Activated naive CD8-positive, alpha-beta T cell treated with anti-CD3 and anti-CD28 coated beads, Interleukin-2, amount 10 ng/mL, durations not matched to agents 7 days and 5 days (primary cell): ENCODE measurements around the gene NPBWR2. TPM values are rescaled to one million over a fixed set of nuclear protein-coding genes. Genes with fewer than 3 reads are reported as not detected.

Experiments used
- ATAC-seq: fragments of 150-1000 bp; cut with Tn5 transposase; one replicate; pipeline ENCODE4 v1.10.0; 2021; ENCODE audit warnings: low read depth, moderate library complexity
- POLR2A ChIA-PET: fragments of 350-600 bp; sonication (Branson Sonifier 250); formaldehyde crosslinking; loops from one replicate; lab custom pipeline; 2021; ENCODE audit warnings: antibody characterized with exemption; lab: Charles Lee
- DNase-seq: peaks from one replicate; pipeline ENCODE4 v3.0.0; 2021
- H3K27ac Mint-ChIP-seq: one replicate; pipeline ENCODE4 v1.8.0; 2022; ENCODE audit warnings: mild to moderate bottlenecking, mixed read lengths
- H3K27me3 Mint-ChIP-seq: one replicate; pipeline ENCODE4 v1.8.0; 2022; ENCODE audit warnings: mild to moderate bottlenecking, moderate library complexity, mixed read lengths
- H3K36me3 Mint-ChIP-seq: one replicate; pipeline ENCODE4 v1.8.0; 2021; ENCODE audit warnings: mild to moderate bottlenecking, mixed read lengths
- H3K4me1 Mint-ChIP-seq: one replicate; pipeline ENCODE4 v1.8.0; 2021; ENCODE audit warnings: mixed read lengths
- H3K4me3 Mint-ChIP-seq: one replicate; pipeline ENCODE4 v1.8.0; 2022; ENCODE audit warnings: mild to moderate bottlenecking, moderate library complexity, mixed read lengths
- H3K9me3 Mint-ChIP-seq: one replicate; pipeline ENCODE4 v1.8.0; 2021; ENCODE audit warnings: mixed read lengths
- total RNA-seq, 2 experiments: library from RNA; stranded (reverse); gene quantifications; one replicate each; pipeline ENCODE4 v1.2.3, GENCODE V29; 2021

The NPBWR2 gene
- total RNA-seq, 2 experiments from 2014 or later, result not detected

- no peak for DNase-seq
- Mint-ChIP-seq H3K27me3 (peaks cover 2% of the 10 kb centered on the region), H3K36me3 (no peaks in the 10 kb centered on the region), H3K4me3 (no peak overlapping the region), H3K4me1 (no peaks in the 10 kb centered on the region), H3K9me3 (no peaks in the 10 kb centered on the region), H3K27ac (no peak overlapping the region)
- ATAC-seq, result no peak
- POLR2A ChIA-PET, result no interaction called here
Measured at GRCh38 chr20:64108731-64109681, 1.6 kb upstream of the NPBWR2 start.

DNA sequence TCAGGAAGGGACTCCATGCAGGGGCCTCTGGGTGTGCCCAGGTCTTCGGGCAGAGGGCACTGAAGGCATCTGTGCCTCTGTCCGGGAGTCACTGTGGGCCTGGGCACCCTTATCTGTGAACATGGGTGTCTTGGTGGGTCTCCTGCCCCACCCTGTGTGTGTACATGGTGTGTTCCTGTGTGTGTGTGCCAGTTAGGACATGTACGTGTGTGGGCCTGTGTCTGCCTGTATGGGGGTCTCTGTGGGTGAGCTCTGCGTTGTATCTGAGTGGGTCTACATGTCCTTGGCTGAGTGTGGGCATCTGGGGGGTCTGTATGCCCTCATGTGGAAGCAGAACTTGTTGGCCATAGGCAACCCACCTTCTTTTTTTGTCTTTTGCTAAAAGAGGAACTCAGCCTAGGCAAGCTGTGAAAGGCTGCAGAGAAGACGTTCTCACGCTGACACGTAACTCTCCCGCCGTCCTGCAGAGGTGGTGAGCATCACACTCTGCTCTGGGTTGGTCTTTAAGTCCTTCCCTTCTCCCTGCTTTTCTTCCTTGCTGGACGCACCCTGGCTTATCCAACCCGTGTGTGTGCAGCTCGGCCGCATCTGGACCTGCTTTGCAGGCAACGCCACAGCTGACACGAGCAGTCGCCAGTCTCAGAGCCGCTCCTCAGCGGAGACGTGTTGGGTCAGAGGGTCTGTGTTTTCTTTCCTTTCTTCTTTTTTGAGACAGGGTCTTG, 532 bp upstream of the NPBWR2 start:
- no peak overlapping the region for H3K27ac Mint-ChIP-seq
- no peaks in the 10 kb centered on the region for H3K9me3 Mint-ChIP-seq
- no peaks in the 10 kb centered on the region for H3K36me3 Mint-ChIP-seq
- peaks cover 11% of the 10 kb centered on the region for H3K27me3 Mint-ChIP-seq
- H3K4me3 Mint-ChIP-seq, result no peak overlapping the region
- POLR2A ChIA-PET, result no interaction called here
- DNase-seq (no peak), ATAC-seq (peak; percentile 13)
- H3K4me1 Mint-ChIP-seq, result no peaks in the 10 kb centered on the region

- POLR2A ChIA-PET, result no interaction called here
- no peak for ATAC-seq
- H3K36me3 Mint-ChIP-seq, result no peaks in the 10 kb centered on the region
- H3K9me3 Mint-ChIP-seq, result no peaks in the 10 kb centered on the region
- H3K27me3 Mint-ChIP-seq, result peaks cover 16% of the 10 kb centered on the region
- no peak for DNase-seq
- H3K27ac Mint-ChIP-seq, result peak overlapping the region; percentile 36
- peaks cover 2% of the 10 kb centered on the region for H3K4me1 Mint-ChIP-seq
- no peak overlapping the region for H3K4me3 Mint-ChIP-seq
Measured at GRCh38 chr20:64106435-64106961, 867 bp downstream of the NPBWR2 start.

DNA sequence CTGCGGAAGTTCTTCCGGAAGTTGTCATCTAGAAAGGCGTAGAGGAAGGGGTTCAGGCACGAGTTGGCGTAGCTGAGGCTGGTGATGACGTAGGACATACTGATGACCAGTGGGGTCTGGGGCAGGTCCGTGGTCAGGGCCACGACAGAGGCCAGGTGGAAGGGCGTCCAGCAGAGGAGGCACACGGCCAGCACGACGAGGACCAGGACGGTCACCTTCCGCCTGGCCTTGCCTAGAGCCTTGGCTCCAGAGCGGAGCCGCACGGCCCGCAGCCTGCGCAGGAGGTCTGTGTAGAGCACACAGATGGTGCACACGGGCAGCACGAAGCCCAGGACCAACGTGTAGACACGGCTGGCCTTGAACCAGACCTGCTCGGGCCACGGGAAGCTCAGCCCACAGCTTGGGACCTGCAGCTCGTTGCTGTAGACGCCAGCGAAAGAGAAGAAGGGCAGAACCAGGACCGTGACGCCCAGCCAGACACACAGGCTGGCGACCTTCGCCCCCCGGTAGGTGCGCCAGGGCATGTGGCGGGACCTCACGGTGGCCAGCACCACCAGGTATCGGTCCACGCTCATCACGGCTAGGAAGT, 1.4 kb downstream of the NPBWR2 start:
- no peak for ATAC-seq
- H3K27me3 Mint-ChIP-seq, result peaks cover 21% of the 10 kb centered on the region
- POLR2A ChIA-PET, result no interaction called here
- no peak for DNase-seq
- H3K4me1 Mint-ChIP-seq, result peaks cover 2% of the 10 kb centered on the region
- no peak overlapping the region for H3K27ac Mint-ChIP-seq
- no peaks in the 10 kb centered on the region for H3K36me3 Mint-ChIP-seq
- H3K4me3 Mint-ChIP-seq, result no peak overlapping the region
- H3K9me3 Mint-ChIP-seq, result no peaks in the 10 kb centered on the region

DNA sequence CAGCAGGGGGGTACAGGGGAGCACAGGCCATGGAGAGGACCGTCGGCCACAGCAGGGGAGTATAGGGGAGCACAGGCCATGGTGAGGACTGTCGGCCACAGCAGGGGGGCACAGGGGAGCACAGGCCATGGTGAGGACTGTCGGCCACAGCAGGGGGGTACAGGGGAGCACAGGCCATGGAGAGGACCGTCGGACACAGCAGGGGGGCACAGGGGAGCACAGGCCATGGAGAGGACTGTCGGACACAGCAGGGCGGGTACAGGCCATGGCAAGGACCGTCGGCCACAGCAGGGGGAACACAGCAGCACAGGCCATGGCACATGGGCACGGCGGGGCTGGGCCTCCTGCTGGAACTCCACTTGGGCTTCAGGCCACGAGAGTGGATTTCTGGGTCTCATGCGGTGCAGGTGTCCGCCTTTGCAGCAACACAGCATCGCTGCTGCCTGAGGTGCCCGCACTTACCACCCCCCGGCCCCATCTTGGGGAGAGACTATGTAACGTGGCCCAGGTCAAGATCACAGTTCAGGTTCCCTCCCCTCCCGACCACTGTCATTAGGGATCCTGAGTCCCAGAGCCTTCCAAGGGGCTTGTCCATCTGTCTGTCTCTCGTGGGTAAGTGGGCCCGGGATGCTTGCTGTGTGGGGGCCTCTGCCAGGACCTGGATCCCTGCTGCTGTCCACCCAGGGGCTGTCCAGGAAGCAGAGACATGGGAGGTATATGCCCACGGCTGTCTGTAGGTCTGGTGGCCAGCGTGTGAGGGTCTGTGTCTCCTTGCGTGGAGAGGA, 2.5 kb downstream of the NPBWR2 start:
- no peaks in the 10 kb centered on the region for H3K36me3 Mint-ChIP-seq
- H3K27ac Mint-ChIP-seq, result no peak overlapping the region
- no peak overlapping the region for H3K4me3 Mint-ChIP-seq
- H3K9me3 Mint-ChIP-seq, result no peaks in the 10 kb centered on the region
- ATAC-seq (no peak), DNase-seq (no peak)
- H3K4me1 Mint-ChIP-seq, result peaks cover 4% of the 10 kb centered on the region
- POLR2A ChIA-PET, result interaction anchor here (0.8 kb wide), 1 partner anchor 25 kb away, joined by 3 read pairs; no protein-coding TSS in a partner anchor
- peaks cover 23% of the 10 kb centered on the region for H3K27me3 Mint-ChIP-seq

GRCh38 chr20:64103871-64104666, 3.3 kb downstream of the NPBWR2 start:
- Mint-ChIP-seq H3K4me3 (no peak overlapping the region), H3K27me3 (peaks cover 23% of the 10 kb centered on the region), H3K9me3 (no peaks in the 10 kb centered on the region), H3K36me3 (no peaks in the 10 kb centered on the region), H3K4me1 (peaks cover 6% of the 10 kb centered on the region), H3K27ac (peak overlapping the region; percentile 27)
- POLR2A ChIA-PET, result interaction anchor here (0.8 kb wide), 1 partner anchor 24 kb away, joined by 3 read pairs; no protein-coding TSS in a partner anchor
- no peak for ATAC-seq
- no peak for DNase-seq

- no peaks in the 10 kb centered on the region for H3K36me3 Mint-ChIP-seq
Measured at GRCh38 chr20:64102647-64103354, 4.6 kb downstream of the NPBWR2 start.

GRCh38 chr20:64101731-64102621, 5.4 kb downstream of the NPBWR2 start:
- no peaks in the 10 kb centered on the region for H3K36me3 Mint-ChIP-seq
- ATAC-seq (peak; percentile 65), DNase-seq (peak; percentile 87)
- peaks cover 21% of the 10 kb centered on the region for H3K27me3 Mint-ChIP-seq
- no peak overlapping the region for H3K27ac Mint-ChIP-seq
- POLR2A ChIA-PET, result no interaction called here
- no peak overlapping the region for H3K4me3 Mint-ChIP-seq
- H3K4me1 Mint-ChIP-seq, result peaks cover 6% of the 10 kb centered on the region
- no peaks in the 10 kb centered on the region for H3K9me3 Mint-ChIP-seq

More at GRCh38 chr20:64102647-64103354, 4.6 kb downstream of the NPBWR2 start:
- peak overlapping the region; percentile 68 for H3K4me3 Mint-ChIP-seq
- H3K27ac Mint-ChIP-seq, result no peak overlapping the region
- ATAC-seq, result no peak
- peak; percentile 40 for DNase-seq
- peaks cover 6% of the 10 kb centered on the region for H3K4me1 Mint-ChIP-seq
- peaks cover 21% of the 10 kb centered on the region for H3K27me3 Mint-ChIP-seq
- POLR2A ChIA-PET, result no interaction called here
- no peaks in the 10 kb centered on the region for H3K9me3 Mint-ChIP-seq

DNA sequence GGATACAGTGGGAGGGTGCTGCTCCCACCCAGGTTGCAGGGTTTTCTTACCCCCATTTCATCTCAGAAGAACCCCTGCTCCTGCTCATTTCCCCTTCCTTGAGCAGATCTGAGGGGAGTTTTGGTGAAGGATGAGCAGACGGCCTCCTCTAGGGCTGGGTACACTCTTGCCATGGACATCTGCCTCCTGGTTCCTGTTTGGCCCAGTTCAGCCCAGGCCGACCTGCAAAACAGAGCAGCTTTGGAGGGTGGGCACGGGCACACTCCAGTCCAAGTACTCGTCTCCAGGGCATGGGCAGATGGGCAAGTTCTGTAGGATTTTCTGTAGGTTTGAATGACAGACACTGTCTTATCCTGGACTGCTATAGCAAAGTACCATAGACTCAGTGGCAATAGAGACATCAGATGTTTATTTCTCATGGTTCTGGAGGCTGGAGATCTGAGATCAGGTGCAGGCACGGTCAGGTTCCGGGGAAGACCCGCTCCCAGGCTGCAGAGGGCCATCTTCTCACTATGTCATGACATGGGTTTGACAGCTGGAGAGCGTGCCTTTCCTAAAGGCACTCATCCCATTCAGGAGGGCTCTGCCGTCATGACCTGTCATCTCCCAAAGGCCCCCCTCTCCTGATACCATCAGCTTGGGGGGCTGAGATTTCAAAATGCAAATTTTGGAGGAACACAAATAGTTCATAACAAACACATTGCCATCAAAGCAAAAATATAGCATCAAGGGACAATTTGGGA, 6.2 kb downstream of the NPBWR2 start:
- no peak for DNase-seq
- Mint-ChIP-seq H3K27ac (no peak overlapping the region), H3K4me1 (peaks cover 6% of the 10 kb centered on the region), H3K36me3 (peaks cover 4% of the 10 kb centered on the region), H3K9me3 (peaks cover 2% of the 10 kb centered on the region), H3K27me3 (peaks cover 21% of the 10 kb centered on the region), H3K4me3 (no peak overlapping the region)
- no peak for ATAC-seq
- POLR2A ChIA-PET, result no interaction called here

DNA sequence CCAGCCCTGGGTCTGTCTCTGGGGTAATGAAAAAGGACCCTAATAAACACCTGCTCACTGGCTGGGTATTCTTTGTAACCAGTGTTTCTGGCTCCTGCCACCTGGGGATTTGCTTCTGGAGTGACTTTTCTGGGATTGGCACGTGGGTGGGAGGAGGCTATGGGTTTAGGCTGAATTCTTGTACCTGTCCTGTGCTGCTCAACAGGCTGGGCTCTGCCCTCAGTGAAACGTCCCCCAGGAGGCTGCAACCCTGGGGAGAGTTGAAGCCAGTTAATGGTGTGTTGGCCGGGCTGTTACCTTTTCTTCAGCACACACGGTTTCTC, 6.8 kb downstream of the NPBWR2 start:
- peaks cover 21% of the 10 kb centered on the region for H3K27me3 Mint-ChIP-seq
- no peak overlapping the region for H3K4me3 Mint-ChIP-seq
- peaks cover 2% of the 10 kb centered on the region for H3K9me3 Mint-ChIP-seq
- no peak for DNase-seq
- POLR2A ChIA-PET, result no interaction called here
- H3K27ac Mint-ChIP-seq, result no peak overlapping the region
- H3K4me1 Mint-ChIP-seq, result peaks cover 6% of the 10 kb centered on the region
- ATAC-seq, result no peak
- H3K36me3 Mint-ChIP-seq, result peaks cover 4% of the 10 kb centered on the region
